ENCODE data around the gene MAT1A. TPM values are rescaled to one million over a fixed set of nuclear protein-coding genes. Genes with fewer than 3 reads are reported as not detected.

The MAT1A gene
- polyA plus RNA-seq, 3 donors: not detected

- Histone ChIP-seq H3K79me2 (ENCODE audit: insufficient read depth, low read length) (no peaks in the 10 kb centered on the region), H3K4me1 (ENCODE audit: control insufficient read depth in 1 of 2, insufficient read depth in 2 of 2, low read length in 2 of 2) (no peaks in the 10 kb centered on the region), H4K20me1 (ENCODE audit: insufficient read depth, low read length) (no peaks in the 10 kb centered on the region), H3K27ac (ENCODE audit: low read depth in 1 of 2, low read length in 2 of 2) (no peak overlapping the region), H2AFZ (ENCODE audit: insufficient read depth, low read depth, low read length, poor library complexity, severe bottlenecking) (no peak overlapping the region), H3K4me2 (replicated peaks; ENCODE audit: extremely low read depth, low read length, poor library complexity, severe bottlenecking) (no peak overlapping the region), H3K9me3 (replicated peaks in 1 of 2; ENCODE audit: control insufficient read depth in 1 of 2, insufficient read depth in 1 of 2, low read length in 2 of 2) (no peaks in the 10 kb centered on the region), H3K4me3 (replicated peaks in 1 of 3; ENCODE audit: low read depth in 2 of 3, low read length in 3 of 3) (no peak overlapping the region), H3K27me3 (ENCODE audit: control insufficient read depth in 2 of 2, insufficient read depth in 2 of 2, low read length in 2 of 2) (no peaks in the 10 kb centered on the region), H3K36me3 (replicated peaks in 1 of 2; ENCODE audit: control insufficient read depth in 1 of 2, insufficient read depth in 2 of 2, low read length in 2 of 2) (no peaks in the 10 kb centered on the region), H3K9ac (ENCODE audit: insufficient read depth, low read length, poor library complexity, severe bottlenecking) (no peak overlapping the region)
- TF ChIP-seq CTCF (IDR thresholded peaks at IDR 0.05): no peak
- Mint-ChIP-seq H3K36me3 (no peaks in the 10 kb centered on the region), H3K27ac (no peak overlapping the region), H3K27me3 (ENCODE audit: low read depth in 3 of 3) (peaks cover 0 to 9% (median 3%) of the 10 kb centered on the region in 3 donors), H3K9me3 (peaks cover 0 to 1% (median 0%) of the 10 kb centered on the region in 7 donors), H3K4me3 (no peak overlapping the region), H3K4me1 (no peaks in the 10 kb centered on the region)
- intact Hi-C loops (cut with micrococcal nuclease): no loop called here
- 100% methylated on average over 4 of the region's 4 CpGs for WGBS (ENCODE audit: insufficient coverage)
- DNase-seq: no peak
Observed at GRCh38 chr10:80283119-80283518, 6.3 kb downstream of the MAT1A start.

GRCh38 chr10:80281784-80282765, 7.4 kb downstream of the MAT1A start:
- no peak for DNase-seq
- no peak overlapping the region for H3K4me3 Mint-ChIP-seq
- Histone ChIP-seq H3K79me2 (ENCODE audit: insufficient read depth, low read length) (no peaks in the 10 kb centered on the region), H3K4me3 (replicated peaks in 1 of 3; ENCODE audit: low read depth in 2 of 3, low read length in 3 of 3) (no peak overlapping the region), H2AFZ (ENCODE audit: insufficient read depth, low read depth, low read length, poor library complexity, severe bottlenecking) (no peak overlapping the region), H3K9me3 (replicated peaks in 1 of 2; ENCODE audit: control insufficient read depth in 1 of 2, insufficient read depth in 1 of 2, low read length in 2 of 2) (no peaks in the 10 kb centered on the region), H3K27ac (ENCODE audit: low read depth in 1 of 2, low read length in 2 of 2) (no peak overlapping the region), H3K4me2 (replicated peaks; ENCODE audit: extremely low read depth, low read length, poor library complexity, severe bottlenecking) (no peak overlapping the region), H3K9ac (ENCODE audit: insufficient read depth, low read length, poor library complexity, severe bottlenecking) (no peak overlapping the region), H3K36me3 (replicated peaks in 1 of 2; ENCODE audit: control insufficient read depth in 1 of 2, insufficient read depth in 2 of 2, low read length in 2 of 2) (no peaks in the 10 kb centered on the region), H3K27me3 (ENCODE audit: control insufficient read depth in 2 of 2, insufficient read depth in 2 of 2, low read length in 2 of 2) (no peaks in the 10 kb centered on the region), H4K20me1 (ENCODE audit: insufficient read depth, low read length) (no peaks in the 10 kb centered on the region), H3K4me1 (ENCODE audit: control insufficient read depth in 1 of 2, insufficient read depth in 2 of 2, low read length in 2 of 2) (no peaks in the 10 kb centered on the region)
- H3K36me3 Mint-ChIP-seq: no peaks in the 10 kb centered on the region
- no peaks in the 10 kb centered on the region for H3K4me1 Mint-ChIP-seq
- peaks cover 0 to 7% (median 4%) of the 10 kb centered on the region in 3 donors for H3K27me3 Mint-ChIP-seq (ENCODE audit: low read depth in 3 of 3)
- no peak for TF ChIP-seq CTCF (IDR thresholded peaks at IDR 0.05)
- WGBS (ENCODE audit: insufficient coverage): 77% methylated on average over 6 of the region's 9 CpGs
- H3K27ac Mint-ChIP-seq: no peak overlapping the region
- H3K9me3 Mint-ChIP-seq: peaks cover 0 to 1% (median 0%) of the 10 kb centered on the region in 7 donors
- intact Hi-C loops (cut with micrococcal nuclease): no loop called here

Measured in CD14-positive monocyte (primary cell).